ENCODE data around the gene RTP3. TPM values are rescaled to one million over a fixed set of nuclear protein-coding genes. Genes with fewer than 3 reads are reported as not detected.

Gene RTP3
- total RNA-seq, 4 donors from 2014 or later: not detected

DNA sequence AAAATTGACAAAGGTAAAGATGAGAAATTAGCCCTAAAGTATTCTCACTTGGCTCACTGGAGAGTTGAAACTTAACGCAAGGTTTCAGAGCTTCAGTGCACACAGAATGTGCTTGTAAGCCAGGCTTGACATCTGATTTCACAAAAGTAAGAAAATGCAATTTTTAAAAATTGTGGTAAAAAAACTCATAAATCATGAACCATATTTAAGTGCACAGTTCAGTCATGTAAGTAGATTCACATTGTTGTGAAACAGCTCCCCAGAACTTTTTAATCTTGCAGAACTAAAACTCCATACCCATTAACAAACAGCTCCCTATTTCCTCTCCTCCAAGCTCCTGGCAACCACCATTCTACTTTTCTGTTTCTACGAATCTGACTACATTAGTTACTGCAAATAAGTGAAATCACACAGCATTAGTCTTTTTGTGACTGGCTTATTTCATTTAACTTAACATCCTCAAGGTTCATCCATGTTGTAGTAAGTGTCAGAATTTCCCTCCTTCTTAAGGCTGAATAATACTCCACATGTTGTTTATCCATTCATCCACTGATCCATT lies 14.5 kb downstream of the RTP3 start:
- ATAC-seq: no peak
- TF ChIP-seq, protein P1, sequence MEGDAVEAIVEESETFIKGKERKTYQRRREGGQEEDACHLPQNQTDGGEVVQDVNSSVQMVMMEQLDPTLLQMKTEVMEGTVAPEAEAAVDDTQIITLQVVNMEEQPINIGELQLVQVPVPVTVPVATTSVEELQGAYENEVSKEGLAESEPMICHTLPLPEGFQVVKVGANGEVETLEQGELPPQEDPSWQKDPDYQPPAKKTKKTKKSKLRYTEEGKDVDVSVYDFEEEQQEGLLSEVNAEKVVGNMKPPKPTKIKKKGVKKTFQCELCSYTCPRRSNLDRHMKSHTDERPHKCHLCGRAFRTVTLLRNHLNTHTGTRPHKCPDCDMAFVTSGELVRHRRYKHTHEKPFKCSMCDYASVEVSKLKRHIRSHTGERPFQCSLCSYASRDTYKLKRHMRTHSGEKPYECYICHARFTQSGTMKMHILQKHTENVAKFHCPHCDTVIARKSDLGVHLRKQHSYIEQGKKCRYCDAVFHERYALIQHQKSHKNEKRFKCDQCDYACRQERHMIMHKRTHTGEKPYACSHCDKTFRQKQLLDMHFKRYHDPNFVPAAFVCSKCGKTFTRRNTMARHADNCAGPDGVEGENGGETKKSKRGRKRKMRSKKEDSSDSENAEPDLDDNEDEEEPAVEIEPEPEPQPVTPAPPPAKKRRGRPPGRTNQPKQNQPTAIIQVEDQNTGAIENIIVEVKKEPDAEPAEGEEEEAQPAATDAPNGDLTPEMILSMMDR (IDR thresholded peaks at IDR 0.05): no peak
- TF ChIP-seq POLR2A (IDR thresholded peaks at IDR 0.05): no peak
- no peak for TF ChIP-seq EP300 (IDR thresholded peaks at IDR 0.05)
- no peak for TF ChIP-seq POLR2AphosphoS5 (IDR thresholded peaks at IDR 0.05)
- Histone ChIP-seq H3K4me3 (no peak overlapping the region), H3K27me3 (peaks cover 7% of the 10 kb centered on the region), H3K9me3 (no peaks in the 10 kb centered on the region), H3K27ac (no peak overlapping the region), H3K36me3 (no peaks in the 10 kb centered on the region), H3K4me1 (no peaks in the 10 kb centered on the region)
- 55 to 71% methylated on average over 2 of the region's 2 CpGs for WGBS, 2 donors (ENCODE audit: low coverage in 1 of 2)

DNA sequence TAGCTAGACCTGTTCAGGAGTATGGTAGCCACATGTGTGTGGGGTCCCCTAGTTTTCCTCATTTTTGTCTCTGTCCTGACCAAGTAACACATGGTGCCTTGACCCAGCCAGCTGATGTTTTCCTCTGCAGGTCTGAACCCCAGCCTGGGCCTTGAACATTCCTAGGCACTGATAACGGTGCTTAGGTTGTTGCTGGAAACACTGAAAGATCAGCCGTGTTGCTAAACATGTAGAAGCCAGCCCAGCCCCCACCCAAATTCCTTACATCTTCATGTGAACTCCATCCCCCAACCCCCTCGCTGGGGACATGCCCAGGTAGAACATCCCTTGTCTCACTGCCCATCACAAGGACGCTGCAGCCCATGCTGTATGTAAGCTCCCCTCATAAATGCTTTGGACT lies 18.7 kb downstream of the RTP3 start:
- H3K4me3 ChIP-seq: no peak overlapping the region
- WGBS, 2 donors (ENCODE audit: low coverage in 1 of 2): 86% methylated on average over 4 of the region's 4 CpGs; no CpG with 5 or more reads in 1 of the 2 donors

DNA sequence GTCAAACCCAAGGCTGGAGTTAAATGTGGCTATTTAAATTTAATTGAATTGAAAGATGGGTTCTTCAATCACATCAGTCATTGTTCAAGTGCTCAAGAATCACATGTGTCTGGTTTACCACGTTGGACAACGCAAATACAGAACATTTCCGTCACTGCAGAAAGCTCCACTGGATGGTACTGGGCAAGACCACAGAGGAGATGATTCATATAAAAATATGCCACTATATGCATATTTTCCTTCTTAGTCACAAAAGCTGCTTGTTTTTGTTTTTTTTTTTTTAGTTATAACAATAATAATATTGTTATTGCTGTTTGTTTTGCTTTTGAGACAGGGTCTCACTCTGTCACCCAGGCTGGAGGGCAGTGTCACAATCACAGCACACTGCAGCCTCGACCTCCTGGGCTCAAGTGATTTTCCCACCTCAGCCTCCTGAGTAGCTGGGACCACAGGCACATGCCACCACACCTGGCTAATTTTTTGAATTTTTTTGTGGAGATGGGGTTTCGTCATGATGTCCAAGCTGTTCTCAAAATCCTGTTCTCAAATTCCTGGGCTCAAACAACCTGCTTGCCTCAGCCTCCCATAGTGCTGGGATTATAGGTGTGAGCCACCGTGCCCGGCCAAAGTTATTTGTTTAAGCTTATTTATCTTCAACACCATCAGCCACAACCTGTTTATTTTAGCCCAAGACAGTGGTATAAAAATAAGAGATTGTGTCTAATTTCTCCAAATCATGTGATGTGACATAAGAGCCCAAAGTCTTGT lies 19.4 kb downstream of the RTP3 start:
- Histone ChIP-seq H3K9me3 (no peaks in the 10 kb centered on the region), H3K4me3 (no peak overlapping the region), H3K4me1 (no peaks in the 10 kb centered on the region), H3K27ac (no peak overlapping the region), H3K36me3 (no peaks in the 10 kb centered on the region), H3K27me3 (peaks cover 4% of the 10 kb centered on the region)
- whole genome bisulfite sequencing, 2 donors (ENCODE audit: low coverage in 1 of 2): 83 to 89% methylated on average over 4 to 7 of the region's 7 CpGs
- ATAC-seq: no peak
- TF ChIP-seq, protein P1 (IDR thresholded peaks at IDR 0.05): no peak
- TF ChIP-seq EP300 (IDR thresholded peaks at IDR 0.05): no peak
- TF ChIP-seq POLR2AphosphoS5 (IDR thresholded peaks at IDR 0.05): no peak
- TF ChIP-seq POLR2A (IDR thresholded peaks at IDR 0.05): no peak

More for the DNA sequence above, 18.7 kb downstream of the RTP3 start:
- no peak for ATAC-seq
- H3K36me3 ChIP-seq: no peaks in the 10 kb centered on the region
- H3K4me1 ChIP-seq: no peaks in the 10 kb centered on the region
- no peak for TF ChIP-seq EP300 (IDR thresholded peaks at IDR 0.05)
- TF ChIP-seq, protein P1 (IDR thresholded peaks at IDR 0.05): no peak
- no peak for TF ChIP-seq POLR2AphosphoS5 (IDR thresholded peaks at IDR 0.05)
- H3K9me3 ChIP-seq: no peaks in the 10 kb centered on the region
- H3K27ac ChIP-seq: no peak overlapping the region
- peaks cover 4% of the 10 kb centered on the region for H3K27me3 ChIP-seq

DNA sequence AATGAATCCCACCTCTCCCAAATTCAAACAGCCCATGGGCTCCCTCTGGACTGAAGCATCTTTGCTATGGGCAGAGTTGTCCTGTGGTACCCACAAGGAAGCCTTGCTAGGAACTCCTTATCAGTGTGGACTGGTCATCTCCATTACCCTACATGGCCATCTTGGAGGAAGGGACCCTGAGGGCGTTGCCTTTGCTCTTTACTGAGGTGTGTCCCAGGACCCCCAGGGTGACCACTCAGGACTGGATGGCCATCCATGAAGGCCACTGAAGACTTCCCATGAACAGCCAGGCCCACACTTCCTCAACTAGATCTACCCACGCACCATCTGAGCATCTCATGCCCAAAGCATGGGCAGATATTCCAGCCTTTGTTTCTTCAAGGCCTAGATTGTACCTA lies 20.0 kb downstream of the RTP3 start:
- no peak for ATAC-seq
- TF ChIP-seq EP300 (IDR thresholded peaks at IDR 0.05): no peak
- TF ChIP-seq POLR2A (IDR thresholded peaks at IDR 0.05): no peak
- TF ChIP-seq, protein P1 (IDR thresholded peaks at IDR 0.05): no peak
- TF ChIP-seq POLR2AphosphoS5 (IDR thresholded peaks at IDR 0.05): no peak
- no peak overlapping the region for H3K27ac ChIP-seq
- WGBS, 2 donors (ENCODE audit: low coverage in 1 of 2): 92% methylated on average over 2 of the region's 2 CpGs; no CpG with 5 or more reads in 1 of the 2 donors
- no peaks in the 10 kb centered on the region for H3K9me3 ChIP-seq
- no peaks in the 10 kb centered on the region for H3K36me3 ChIP-seq
- peaks cover 4% of the 10 kb centered on the region for H3K27me3 ChIP-seq
- H3K4me3 ChIP-seq: no peak overlapping the region
- no peaks in the 10 kb centered on the region for H3K4me1 ChIP-seq

DNA sequence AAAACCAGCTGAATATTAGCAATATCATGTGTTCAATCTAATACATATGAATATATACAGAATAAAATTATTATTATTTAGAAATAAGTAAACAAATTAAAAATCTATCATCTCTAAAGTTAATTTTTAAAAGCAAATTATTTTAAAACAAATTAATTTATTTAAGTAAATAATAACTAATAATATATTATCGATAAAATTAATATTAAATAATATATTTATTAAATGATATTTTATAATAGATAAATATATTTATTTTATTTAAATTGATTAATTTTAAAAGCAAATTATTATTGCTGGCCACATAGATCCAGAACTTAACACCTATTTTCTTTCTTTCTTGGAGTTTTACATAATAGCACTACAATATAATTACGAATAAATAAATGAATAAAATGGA lies 22.2 kb downstream of the RTP3 start:
- 92 to 100% methylated on average over 1 to 2 of the region's 2 CpGs for WGBS, 2 donors (ENCODE audit: low coverage in 1 of 2)

More for the DNA sequence above, 22.2 kb downstream of the RTP3 start:
- no peak overlapping the region for H3K4me3 ChIP-seq
- ATAC-seq: no peak
- H3K27ac ChIP-seq: no peak overlapping the region
- no peaks in the 10 kb centered on the region for H3K36me3 ChIP-seq
- H3K4me1 ChIP-seq: no peaks in the 10 kb centered on the region
- TF ChIP-seq POLR2A (IDR thresholded peaks at IDR 0.05) (no peak), POLR2AphosphoS5 (IDR thresholded peaks at IDR 0.05) (no peak)
- H3K9me3 ChIP-seq: no peaks in the 10 kb centered on the region
- H3K27me3 ChIP-seq: peaks cover 4% of the 10 kb centered on the region

Measured in gastroesophageal sphincter (tissue), 4 donors.